Measurements from ENCODE around the gene RND2.

The RND2 gene

GRCh38 chr17:43079641-43080302 is 54.7 kb downstream of the RND2 start:
- DNase-seq (ENCODE audit: low spot score) = no peak

Data from activated CD4-positive, alpha-beta T cell treated with anti-CD3 and anti-CD28 coated beads, Interleukin-2, Interleukin-4, amounts not matched to agents 100 ng/mL and 50 ng/mL, durations not matched to agents 16 hours and 8 hours (primary cell).